MM.1S (cell line): ENCODE data around the gene NTM.

Source experiments
- DNase-seq: peaks from one replicate; pipeline ENCODE4 v3.0.0-alpha.2; 2015
- H2AFZ ChIP-seq: fragments of 300-600 bp; sonication (generic); 2 replicates; pipeline ENCODE4 v1.6.0; 2016; ENCODE audit warnings: antibody characterized with exemption, low read length
- H3F3A ChIP-seq: fragments of 300-600 bp; sonication (generic); 2 replicates; pipeline ENCODE4 v1.6.1; 2016; ENCODE audit warnings: mild to moderate bottlenecking, antibody characterized with exemption, low read length, moderate library complexity, mixed read lengths; ENCODE audit not compliant: insufficient read depth
- H3K27ac ChIP-seq: fragments of 300-600 bp; sonication (generic); 2 replicates; pipeline ENCODE4 v1.5.1; 2016; ENCODE audit warnings: mild to moderate bottlenecking, low read length
- H3K27me3 ChIP-seq: fragments of 300-600 bp; sonication (generic); replicated peaks from 2 replicates; pipeline ENCODE4 v1.6.0; 2016; ENCODE audit warnings: low read length; ENCODE audit not compliant: insufficient read depth
- H3K36me3 ChIP-seq: fragments of 300-600 bp; sonication (generic); replicated peaks from 2 replicates; pipeline ENCODE4 v1.6.1; 2016; ENCODE audit warnings: mild to moderate bottlenecking, low read length, mixed read lengths; ENCODE audit not compliant: insufficient read depth
- H3K4me1 ChIP-seq: fragments of 300-600 bp; sonication (generic); 2 replicates; pipeline ENCODE4 v1.6.1; 2016; ENCODE audit warnings: low read length, mixed read lengths
- H3K4me2 ChIP-seq: fragments of 300-600 bp; sonication (generic); 2 replicates; pipeline ENCODE4 v1.6.0; 2016; ENCODE audit warnings: low read depth, low read length
- H3K4me3 ChIP-seq: fragments of 300-600 bp; sonication (generic); 2 replicates; pipeline ENCODE4 v1.5.1; 2016; ENCODE audit warnings: low read length, mixed read lengths
- H3K79me2 ChIP-seq: fragments of 300-600 bp; sonication (generic); 2 replicates; pipeline ENCODE4 v1.6.1; 2016; ENCODE audit warnings: mixed run types, low read length, mixed read lengths
- H3K9ac ChIP-seq: fragments of 300-600 bp; sonication (generic); 2 replicates; pipeline ENCODE4 v1.6.1; 2016; ENCODE audit warnings: low read length, mixed read lengths
- H3K9me2 ChIP-seq: fragments of 300-600 bp; sonication (generic); replicated peaks from 2 replicates; pipeline ENCODE4 v1.6.1; 2016; ENCODE audit warnings: mild to moderate bottlenecking, low read length, mixed read lengths; ENCODE audit not compliant: insufficient read depth
- H3K9me3 ChIP-seq: fragments of 300-600 bp; sonication (generic); replicated peaks from 2 replicates; pipeline ENCODE4 v1.6.1; 2016; ENCODE audit warnings: mild to moderate bottlenecking, low read length, mixed read lengths; ENCODE audit not compliant: insufficient read depth
- H4K20me1 ChIP-seq: fragments of 300-600 bp; sonication (generic); 2 replicates; pipeline ENCODE4 v1.6.1; 2016; ENCODE audit warnings: mild to moderate bottlenecking, low read length, moderate library complexity, mixed read lengths; ENCODE audit not compliant: insufficient read depth
- CTCF ChIP-seq: fragments of 300-600 bp; sonication (generic); IDR thresholded peaks from 2 replicates; pipeline ENCODE4 v1.5.1; 2016; ENCODE audit warnings: antibody characterized with exemption, low read length, mixed read lengths
- EZH2 ChIP-seq: fragments of 300-600 bp; sonication (generic); optimal IDR thresholded peaks from 2 replicates; pipeline ENCODE3; 2017; ENCODE audit warnings: low read depth, mild to moderate bottlenecking, antibody characterized with exemption, low read length, mixed read lengths
- EZH2phosphoT487 ChIP-seq: fragments of 300-600 bp; sonication (generic); IDR thresholded peaks from 2 replicates; pipeline ENCODE4 v1.6.1; 2018; ENCODE audit warnings: antibody characterized with exemption, low read length

Gene NTM

GRCh38 chr11:132072044-132072857 lies 701.8 kb downstream of the NTM start:
- H3K4me2 ChIP-seq, result no peak overlapping the region
- H2AFZ ChIP-seq, result no peak overlapping the region

GRCh38 chr11:132072858-132073211 lies 702.4 kb downstream of the NTM start:
- no peaks in the 10 kb centered on the region for H3F3A ChIP-seq
- no peaks in the 10 kb centered on the region for H3K36me3 ChIP-seq
- TF ChIP-seq CTCF (no peak), EZH2 (no peak), EZH2phosphoT487 (no peak)
- no peaks in the 10 kb centered on the region for H4K20me1 ChIP-seq
- H3K4me3 ChIP-seq, result no peak overlapping the region
- H3K9ac ChIP-seq, result no peak overlapping the region
- H3K4me2 ChIP-seq, result no peak overlapping the region
- no peaks in the 10 kb centered on the region for H3K4me1 ChIP-seq
- H3K79me2 ChIP-seq, result no peaks in the 10 kb centered on the region
- no peaks in the 10 kb centered on the region for H3K27me3 ChIP-seq
- no peaks in the 10 kb centered on the region for H3K9me2 ChIP-seq
- no peak for DNase-seq
- H3K27ac ChIP-seq, result no peak overlapping the region
- H3K9me3 ChIP-seq, result no peaks in the 10 kb centered on the region
- H2AFZ ChIP-seq, result no peak overlapping the region

More at GRCh38 chr11:132072044-132072857, 701.8 kb downstream of the NTM start:
- no peak for DNase-seq
- Histone ChIP-seq H3K79me2 (no peaks in the 10 kb centered on the region), H3K9me3 (no peaks in the 10 kb centered on the region), H3K4me3 (no peak overlapping the region), H3K9me2 (no peaks in the 10 kb centered on the region), H3K36me3 (no peaks in the 10 kb centered on the region), H3K27ac (no peak overlapping the region), H4K20me1 (no peaks in the 10 kb centered on the region), H3F3A (no peaks in the 10 kb centered on the region), H3K9ac (no peak overlapping the region), H3K27me3 (no peaks in the 10 kb centered on the region), H3K4me1 (no peaks in the 10 kb centered on the region)
- TF ChIP-seq CTCF (no peak), EZH2phosphoT487 (no peak), EZH2 (no peak)

GRCh38 chr11:132073787-132074186 lies 703.4 kb downstream of the NTM start:
- H3K36me3 ChIP-seq, result no peaks in the 10 kb centered on the region
- TF ChIP-seq EZH2phosphoT487, result no peak
- no peak for TF ChIP-seq EZH2
- TF ChIP-seq CTCF, result no peak
- no peak overlapping the region for H3K27ac ChIP-seq
- no peaks in the 10 kb centered on the region for H3K27me3 ChIP-seq
- H3K9ac ChIP-seq, result no peak overlapping the region
- H4K20me1 ChIP-seq, result no peaks in the 10 kb centered on the region
- no peaks in the 10 kb centered on the region for H3K79me2 ChIP-seq
- no peak overlapping the region for H2AFZ ChIP-seq
- H3K9me3 ChIP-seq, result no peaks in the 10 kb centered on the region
- no peak for DNase-seq
- no peaks in the 10 kb centered on the region for H3K4me1 ChIP-seq
- no peaks in the 10 kb centered on the region for H3F3A ChIP-seq
- H3K4me3 ChIP-seq, result no peak overlapping the region
- no peaks in the 10 kb centered on the region for H3K9me2 ChIP-seq
- no peak overlapping the region for H3K4me2 ChIP-seq
